Measurements from ENCODE around the gene TIMM23.
"Not testable (repeated sequence)": the region's sequence is repeated elsewhere in the genome, so short reads cannot be mapped to it uniquely, and the experiment has no call there.

Gene TIMM23

DNA sequence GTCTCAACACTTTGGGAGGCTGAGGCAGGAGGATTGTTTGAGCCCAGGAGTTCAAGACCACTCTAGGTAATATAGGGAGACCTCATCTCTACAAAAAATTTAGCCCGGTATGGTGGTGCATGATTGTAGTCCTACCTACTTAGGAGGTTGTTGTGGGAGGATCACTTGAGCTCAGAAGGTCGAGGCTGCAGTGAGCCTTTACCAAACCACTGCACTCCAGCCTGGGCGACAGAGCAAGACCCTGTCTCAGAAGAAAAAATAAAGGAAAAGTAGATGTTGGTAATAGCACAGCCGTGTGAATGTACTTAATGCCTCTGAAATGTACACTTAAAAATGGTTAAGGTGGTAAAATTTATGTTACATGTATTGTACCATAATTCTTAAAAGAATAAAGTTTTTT is 25.3 kb downstream of the TIMM23 start:
- DNase-seq: no peak

DNA sequence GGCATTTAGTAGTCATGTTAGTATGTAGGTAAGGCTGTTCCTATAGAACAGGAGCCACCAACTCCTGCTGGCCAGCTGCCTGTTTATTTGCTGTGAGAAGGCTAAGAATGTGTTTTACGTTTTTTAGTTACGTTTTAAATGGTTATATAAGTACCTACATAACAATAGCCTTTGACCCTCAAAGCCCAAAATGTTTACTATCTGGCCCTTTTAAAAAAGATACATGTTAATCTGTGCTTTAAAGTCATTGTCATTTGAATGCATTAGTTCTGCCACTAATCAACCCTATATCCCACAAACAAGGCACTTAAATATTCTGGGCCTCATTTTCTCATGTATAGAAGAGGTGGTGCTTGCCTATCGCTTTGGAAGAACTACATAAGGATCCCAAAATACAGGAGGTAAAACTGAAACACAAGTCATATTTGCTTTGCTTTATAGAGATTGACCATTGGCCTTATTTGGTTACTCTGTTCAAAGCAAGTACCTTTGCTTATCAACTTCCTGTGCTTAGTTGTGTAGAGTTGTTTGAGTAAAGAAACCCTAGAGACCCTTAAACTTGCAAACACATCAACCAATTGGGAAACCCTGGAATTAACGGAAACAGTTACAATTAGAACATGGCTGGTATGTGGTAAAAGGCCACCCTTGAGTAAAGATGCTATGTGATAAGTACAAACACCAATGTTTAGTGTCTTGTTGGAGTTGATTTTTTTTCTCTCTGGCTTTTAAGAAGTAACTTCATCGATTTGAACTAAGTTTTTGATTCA is 25.9 kb downstream of the TIMM23 start:
- DNase-seq: no peak

DNA sequence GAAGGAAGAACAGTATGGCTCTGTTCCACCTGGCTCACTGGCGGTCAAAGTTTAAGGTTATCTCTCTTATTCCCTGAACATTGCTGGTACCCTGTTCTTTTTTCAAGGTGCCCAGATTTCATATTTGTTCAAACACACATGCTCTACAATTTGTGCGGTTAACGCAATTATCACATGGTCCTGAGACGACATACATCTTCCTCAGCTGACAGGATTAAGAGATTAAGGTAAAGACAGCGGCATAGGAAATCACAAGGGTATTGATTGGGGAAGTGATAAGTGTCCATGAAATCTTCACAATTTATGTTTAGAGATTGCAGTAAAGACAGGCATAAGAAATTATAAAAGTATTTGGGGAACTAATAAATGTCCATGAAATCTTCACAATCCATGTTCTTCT is 27.7 kb downstream of the TIMM23 start:
- DNase-seq: not testable (repeated sequence)

DNA sequence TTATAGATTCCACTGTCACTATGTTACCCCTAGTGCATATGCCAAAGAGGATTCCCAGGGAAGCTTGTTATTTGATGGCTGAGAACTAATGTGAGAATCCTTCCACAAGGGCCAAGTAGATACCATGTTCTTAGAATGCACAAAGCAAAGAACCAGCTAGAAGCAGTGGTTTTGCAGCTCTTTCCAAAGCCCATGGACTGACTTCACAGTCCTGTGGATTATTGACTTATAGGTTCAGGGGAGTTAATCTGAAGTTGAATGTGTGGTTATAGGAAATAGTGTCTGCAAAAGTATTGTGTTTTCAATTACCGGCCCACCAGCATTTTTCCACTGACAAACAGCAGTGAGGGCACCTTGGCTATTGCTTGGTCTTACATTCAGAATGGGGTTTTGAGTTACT is 28.2 kb downstream of the TIMM23 start:
- no peak for DNase-seq

DNA sequence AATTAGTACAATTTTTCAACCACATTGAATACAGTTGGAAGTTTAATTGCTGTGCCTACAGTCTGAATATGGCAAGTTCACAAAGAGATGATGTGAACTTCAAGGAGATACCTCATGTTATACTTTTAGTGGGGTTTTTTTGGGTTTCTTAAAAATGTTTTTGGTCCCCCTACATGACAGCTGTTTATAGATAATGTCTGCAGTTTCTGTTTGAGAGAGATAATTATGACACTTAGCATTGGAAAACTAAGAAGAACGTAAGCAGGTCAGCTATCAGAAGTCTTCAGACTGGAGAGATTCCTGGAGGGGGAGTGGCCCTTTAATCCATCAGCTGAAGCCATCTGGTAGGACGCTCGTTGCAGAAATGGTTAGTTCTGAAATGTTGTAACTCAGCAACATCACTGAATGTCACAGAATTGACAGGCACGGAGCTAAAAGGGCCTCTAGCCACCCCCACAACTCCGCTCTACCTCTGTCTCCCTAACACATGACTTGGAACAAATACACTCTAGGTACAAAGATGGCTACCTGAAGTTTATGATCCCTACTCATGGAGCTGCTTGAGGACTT is 29.0 kb downstream of the TIMM23 start:
- DNase-seq: peak in 1 of 58 donors; percentile 7

DNA sequence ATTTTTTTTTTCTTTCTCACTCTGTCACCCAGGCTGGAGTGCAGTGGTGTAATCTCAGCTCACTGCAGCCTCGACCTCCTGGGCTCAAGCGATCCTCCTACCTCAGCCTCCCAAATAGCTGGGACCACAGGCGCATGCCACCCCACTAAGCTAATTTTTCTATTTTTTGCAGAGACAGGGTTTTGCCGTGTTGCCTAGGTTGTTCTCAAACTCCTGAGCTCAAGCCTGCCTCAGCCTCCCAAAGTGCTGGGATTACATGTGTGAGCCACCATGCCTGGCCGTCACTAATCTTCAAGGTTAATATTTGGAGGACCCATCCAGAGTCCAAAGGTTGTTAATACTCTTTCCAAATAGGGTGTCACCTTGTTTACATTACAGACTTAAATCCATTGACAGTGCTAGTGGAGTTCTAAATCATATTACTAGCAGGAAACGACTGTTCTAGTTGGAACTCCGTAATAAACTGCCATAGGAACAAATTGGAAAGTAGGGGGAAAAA is 29.9 kb downstream of the TIMM23 start:
- DNase-seq: not testable (repeated sequence)

DNA sequence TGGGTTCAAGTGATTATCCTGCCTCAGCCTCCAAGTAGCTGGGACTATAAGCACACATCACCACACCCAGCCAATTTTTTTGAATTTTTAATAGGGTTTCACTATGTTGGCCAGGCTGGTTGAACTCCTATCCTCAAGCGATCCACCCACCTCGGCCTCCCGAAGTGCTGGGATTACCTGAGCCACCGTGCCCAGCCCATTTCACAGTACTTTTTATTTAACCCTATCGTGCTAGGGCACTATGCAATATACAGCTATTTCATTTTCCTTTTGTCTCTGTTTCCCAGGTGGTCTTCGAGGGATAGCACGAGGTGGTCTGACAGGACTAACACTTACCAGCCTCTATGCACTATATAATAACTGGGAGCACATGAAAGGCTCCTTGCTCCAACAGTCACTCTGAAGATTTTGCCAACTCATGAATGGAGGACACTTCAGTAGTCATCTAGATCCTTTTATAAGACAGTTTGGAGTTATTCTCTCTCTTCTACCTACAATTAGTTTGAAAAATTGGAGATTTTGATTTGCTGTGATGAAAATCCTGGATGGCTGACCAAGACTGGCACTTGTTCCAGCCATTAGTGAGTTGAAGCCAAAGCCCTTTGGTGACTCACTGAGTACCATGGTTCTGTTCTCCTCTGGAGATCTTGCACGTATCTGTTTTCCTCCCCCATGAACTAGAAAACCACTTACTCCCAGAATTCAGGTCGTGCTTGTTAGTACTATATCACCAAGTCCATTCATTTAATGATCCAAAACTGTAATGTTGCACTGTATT is 30.8 kb downstream of the TIMM23 start:
- DNase-seq: no peak

DNA sequence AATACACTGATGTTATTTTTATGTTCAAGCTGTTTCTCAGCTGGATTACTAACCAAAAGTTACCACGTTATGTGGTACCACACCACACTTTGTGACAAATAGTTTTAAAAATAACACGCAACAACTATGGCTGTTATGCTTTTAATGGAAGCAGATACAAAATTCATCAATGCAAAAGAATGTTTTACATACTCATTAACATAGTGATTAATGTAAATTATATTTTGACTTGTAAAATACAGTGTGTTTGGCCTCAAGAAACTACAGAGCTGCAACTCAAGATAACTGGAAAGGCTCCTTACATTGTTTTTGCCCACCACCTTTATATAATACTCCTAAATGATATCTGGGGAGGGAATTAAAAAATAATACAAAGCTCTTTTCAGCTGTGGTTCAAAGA is 32.7 kb downstream of the TIMM23 start:
- DNase-seq: no peak

DNA sequence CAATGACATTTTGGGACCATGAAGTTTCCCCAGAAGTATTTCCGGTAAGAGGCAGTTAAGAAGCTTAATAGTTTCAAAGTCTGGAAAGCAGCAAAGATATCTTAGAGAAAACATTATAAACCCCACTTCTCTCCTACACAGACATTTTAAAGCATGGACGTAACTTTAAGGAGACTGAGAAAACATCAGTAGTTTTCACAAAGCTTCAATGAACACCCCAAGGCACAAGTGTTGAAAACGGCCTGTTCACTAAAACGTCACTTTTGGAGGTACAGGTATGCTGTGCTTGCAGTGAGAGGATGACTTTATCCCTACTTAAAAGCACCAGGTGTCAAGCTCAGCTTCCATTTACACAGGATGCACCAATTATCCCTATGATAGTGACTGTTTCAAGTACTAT is 33.1 kb downstream of the TIMM23 start:
- DNase-seq: no peak

DNA sequence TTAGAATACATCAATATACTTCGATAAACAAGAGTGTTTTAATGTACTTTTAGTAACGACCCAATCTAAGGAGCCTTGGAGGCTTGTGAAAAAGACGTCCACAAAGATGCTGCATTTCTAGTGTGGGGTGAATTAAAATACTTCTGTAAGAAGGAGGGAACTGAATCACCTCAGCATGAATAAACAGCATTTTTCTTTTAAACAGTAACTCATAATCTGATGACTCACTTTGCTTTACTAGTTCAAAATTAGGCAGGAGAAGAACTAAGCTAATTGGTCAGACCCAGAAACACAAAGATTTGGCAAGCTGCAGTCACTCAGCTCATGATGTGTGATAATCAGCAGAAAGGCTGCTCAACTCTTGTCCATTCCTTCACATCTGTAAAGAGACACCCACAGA is 33.9 kb downstream of the TIMM23 start:
- DNase-seq: no peak

DNA sequence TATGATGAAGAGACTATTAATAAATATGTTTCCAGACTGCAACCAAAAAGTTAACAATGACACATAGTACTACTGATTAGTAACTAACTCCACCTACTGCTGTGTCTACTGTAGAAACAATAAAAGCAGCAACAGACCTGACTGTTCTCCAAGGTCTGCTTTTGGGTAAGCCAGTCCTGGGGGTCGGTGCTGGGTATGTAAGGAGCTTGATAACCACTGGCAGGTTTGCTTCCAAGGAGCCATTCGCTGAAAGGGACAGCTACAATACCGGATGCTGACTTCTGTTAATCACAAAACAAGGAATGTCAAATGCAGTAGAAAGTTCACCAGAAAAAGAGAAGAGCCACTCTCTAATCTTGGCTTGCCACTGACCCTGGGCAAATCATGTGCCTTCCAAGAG is 40.5 kb downstream of the TIMM23 start:
- no peak for DNase-seq

DNA sequence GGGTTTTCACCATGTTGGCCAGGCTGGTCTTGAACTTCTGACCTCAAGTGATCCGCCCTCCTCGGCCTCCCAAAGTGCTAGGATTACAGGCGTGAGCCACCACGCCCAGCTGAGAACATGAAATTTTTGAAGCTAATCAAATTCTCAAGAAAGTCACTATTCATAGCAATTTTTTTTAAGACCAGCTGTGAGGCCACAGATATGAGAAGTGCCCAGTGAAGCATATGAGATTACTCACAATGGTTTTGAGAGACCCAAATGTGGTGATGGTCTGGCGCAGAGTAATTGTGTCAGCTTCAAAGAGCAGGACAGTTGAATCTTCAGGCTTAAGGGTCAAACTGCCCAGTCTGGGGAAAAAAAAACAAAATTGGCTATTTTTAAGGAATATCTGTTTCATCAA is 41.9 kb downstream of the TIMM23 start:
- DNase-seq: no peak

DNA sequence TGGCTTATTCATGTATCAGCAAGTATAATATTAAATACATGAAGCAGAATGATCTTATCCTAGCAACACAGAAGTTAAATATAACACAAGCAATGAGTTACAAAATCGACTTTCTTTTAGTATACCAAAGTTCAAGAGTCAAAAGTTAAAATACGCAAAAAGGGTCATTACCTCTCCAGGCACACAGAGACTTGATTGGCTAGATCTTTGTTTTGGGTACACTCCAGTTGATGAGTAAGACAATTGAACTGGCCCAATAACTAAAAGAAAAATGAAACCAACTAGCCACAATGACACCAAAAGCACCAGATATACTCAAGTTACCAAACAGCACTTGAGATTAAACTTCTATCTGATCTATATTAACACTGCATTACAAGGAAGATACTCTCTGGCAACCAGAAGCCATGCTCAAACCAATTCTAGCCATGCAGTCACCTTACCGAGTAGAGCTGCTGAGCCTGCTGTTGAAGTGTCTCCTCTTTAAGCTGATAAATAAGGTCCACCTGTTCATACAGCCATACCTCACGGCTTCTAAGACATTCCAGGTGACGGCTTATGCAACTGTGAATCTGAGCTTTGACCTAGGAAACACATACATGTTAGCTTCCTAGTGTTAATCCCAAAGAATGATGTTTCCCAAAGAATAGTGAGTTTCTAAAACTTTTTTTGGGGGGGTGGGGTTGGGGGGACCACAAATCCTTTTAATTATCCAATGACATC is 42.6 kb downstream of the TIMM23 start:
- DNase-seq: no peak

DNA sequence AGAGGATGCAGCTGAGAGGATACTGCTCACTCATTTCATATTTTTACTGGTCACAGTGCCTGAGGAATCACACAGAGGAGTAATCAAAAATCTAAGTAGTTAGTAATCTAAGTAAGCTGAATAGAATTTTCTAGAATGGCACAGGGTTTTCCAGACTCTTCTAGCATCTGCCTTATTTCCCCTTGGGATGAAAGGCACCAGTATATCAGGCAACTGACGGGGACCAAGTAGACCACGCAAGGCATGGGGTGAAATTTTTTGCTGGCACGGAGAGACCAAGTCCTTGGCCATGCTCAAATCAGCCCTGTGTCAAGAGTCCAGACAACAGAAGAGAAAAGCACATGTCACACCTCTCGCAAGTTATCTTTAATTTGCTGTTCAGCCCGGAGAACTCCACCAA is 43.9 kb downstream of the TIMM23 start:
- DNase-seq: no peak

DNA sequence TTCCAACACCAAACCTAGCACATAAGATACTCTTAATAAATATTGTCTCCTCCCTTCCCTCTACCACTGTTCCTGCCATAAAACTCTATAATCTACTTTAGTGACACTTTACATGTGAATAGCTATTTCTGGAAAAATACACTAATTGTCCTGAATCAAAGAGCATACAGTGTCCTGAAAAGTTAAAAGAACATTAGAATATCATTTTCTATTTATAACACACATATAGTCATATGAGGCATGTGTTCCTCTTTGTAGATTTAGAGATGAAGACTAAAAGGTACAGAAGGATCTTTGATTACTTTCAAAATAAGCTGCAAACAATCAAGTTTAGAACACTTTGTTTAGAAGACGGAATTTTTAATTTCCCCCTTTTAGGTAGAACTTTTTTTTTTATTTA is 44.5 kb downstream of the TIMM23 start:
- DNase-seq: no peak

DNA sequence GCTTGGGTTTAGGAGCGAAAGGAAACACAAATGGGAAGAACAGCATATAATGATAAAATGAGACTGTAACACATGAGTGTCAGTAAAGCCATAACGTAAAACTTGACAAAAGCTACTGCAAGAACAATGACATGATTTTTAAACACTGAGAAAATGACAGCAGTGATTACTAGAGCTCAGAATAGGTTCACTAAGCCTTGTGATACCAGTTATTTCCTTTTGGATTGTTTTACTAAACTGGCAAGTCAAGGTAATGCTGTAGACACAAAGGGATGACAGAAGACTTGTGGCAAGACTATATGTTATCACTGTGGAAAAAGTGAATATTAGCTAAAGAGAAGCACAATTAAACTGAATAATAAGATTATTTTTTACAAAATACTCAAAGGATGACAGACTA is 45.4 kb downstream of the TIMM23 start:
- DNase-seq: no peak

DNA sequence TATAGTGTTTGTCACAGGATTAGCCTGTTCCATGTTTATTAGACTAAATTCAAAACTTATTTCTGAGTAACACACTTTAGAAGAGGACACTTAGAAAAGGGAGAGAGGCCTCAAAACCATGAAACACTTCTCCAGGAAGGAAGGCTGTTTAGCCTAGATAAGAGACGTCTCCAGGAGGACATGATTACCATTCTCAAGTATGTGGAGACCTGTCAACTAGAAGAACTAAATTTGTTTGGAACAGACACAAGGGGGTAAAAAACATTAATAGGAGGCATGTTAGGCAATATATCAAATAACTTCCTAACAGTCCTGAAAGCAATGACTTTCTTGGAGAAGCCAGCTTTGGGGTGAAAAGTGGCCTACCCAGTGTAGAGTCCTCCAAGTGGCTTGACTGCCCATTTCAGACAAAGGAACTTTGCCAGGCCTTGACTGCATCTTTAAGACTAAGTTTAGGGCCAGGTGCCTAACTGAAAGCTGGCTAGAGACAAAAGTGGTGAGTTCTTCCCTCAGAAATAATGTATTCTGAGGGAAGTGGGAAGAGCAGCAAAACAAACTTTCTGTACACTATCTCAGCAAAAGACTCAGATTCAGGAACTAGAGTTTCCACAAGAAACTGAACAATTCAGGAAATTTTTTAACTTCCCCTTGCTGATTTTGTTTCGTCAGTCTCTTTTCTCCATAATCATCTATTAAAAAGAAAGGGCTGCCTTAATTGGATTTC is 46.3 kb downstream of the TIMM23 start:
- peak in 1 of 58 donors; percentile 4 for DNase-seq

DNA sequence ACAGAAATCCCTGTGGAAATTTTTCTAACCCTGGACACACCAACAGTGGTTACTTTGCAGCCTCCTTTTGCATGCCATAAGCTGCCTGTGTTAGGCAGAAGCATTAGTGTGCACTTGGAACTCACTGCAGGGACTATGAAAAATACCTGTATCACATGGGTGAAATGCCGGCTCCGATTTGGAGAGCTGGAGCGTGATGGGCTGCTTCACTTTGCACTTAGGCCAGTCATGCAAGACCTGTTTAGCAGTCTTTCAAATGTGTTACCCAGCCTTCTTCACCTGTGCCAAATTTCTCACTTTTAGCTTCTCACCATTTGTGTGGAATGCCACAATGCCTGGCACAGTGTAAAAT is 46.9 kb downstream of the TIMM23 start:
- no peak for DNase-seq

DNA sequence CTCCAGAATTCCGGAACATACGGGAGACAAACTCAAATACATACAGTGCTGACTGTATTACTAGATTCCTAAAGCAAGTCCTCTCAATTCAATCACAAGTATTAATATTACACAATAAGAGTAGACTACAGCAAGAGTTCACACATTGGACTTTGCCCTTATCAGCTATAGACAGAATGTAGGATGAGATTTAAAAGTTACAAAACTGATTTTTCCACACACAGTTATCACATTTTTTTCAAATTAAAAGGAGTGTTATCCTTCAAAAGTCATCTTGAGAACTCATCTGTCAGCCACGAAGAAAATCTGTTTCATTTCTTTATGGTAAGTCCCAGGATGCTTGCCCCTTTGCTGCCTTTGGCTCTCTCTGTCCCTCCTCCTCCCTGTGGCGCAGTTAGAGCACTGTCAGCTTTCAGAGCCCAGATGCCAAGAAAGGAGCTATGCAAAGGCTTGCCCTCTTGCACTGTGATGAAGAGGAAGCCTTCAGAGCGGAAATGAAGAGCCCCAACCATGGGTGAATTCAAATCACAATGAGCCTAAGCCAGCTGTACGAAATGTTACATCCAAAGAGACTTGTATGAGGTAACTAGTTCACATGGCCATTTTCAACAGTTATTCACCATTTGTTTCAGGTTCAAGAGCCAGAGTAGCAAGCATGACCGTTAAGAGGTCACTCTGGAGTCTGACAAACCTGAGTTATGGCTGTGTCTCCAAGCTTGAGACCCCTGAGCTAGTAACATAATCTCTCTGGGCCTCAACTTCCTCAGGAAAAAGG is 47.5 kb downstream of the TIMM23 start:
- peak in 12 of 58 donors; percentile 4 to 18 (median 10) for DNase-seq

DNA sequence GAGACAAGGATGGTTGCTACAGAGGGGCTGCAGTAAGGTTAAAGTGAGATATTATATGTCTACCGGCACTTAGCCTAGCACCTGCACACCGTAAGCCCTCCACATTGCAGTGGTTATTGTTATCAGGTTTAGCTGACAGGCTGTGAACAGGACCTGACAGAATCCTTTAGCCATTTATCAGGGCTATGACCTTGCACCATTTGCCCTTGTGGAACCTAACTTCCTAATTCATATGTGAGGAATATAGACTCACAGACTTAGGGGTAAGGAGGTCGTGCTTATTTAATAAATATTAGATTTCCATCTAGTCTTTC is 48.0 kb downstream of the TIMM23 start:
- no peak for DNase-seq
